AG10803 (cell line): ENCODE measurements around the gene CDKN2C.
A peak's percentile ranks its signal among the peaks of the same experiment; 100 is the strongest.

Source experiments
- DNase-seq: peaks from one replicate; pipeline ENCODE4 v3.0.0; 2010; ENCODE audit warnings: low read depth
- H3K4me3 ChIP-seq: 2 replicates; pipeline ENCODE4 v1.5.1; 2011; ENCODE audit warnings: mild to moderate bottlenecking, low read length, control low read depth
- TF ChIP-seq, protein P1 (sequence below): conservative IDR thresholded peaks from 2 replicates; pipeline ENCODE4 v1.5.1; 2011; ENCODE audit warnings: mild to moderate bottlenecking, low read length, control low read depth, inconsistent platforms

Gene CDKN2C

DNA sequence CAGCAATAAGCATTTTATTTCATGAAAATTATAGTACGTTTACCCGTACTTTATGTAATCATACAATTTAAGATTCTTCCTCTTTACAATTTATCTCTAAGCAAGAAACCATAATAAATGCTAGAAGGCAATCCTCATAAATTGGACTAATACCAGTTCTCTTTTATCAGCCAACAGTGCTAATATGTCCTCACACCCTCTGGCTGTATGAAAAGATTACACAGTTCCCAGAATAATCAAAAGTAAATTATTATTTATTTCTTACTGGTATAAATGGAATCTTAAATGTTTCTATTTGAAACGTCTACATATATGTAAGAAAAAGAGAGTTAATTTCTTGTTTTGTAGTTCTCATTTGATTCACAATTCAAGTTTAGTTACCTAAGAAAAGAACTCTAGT is 3.1 kb upstream of the CDKN2C start:
- no peak for DNase-seq
- H3K4me3 ChIP-seq, result peak overlapping the region; percentile 70
- TF ChIP-seq, protein P1, sequence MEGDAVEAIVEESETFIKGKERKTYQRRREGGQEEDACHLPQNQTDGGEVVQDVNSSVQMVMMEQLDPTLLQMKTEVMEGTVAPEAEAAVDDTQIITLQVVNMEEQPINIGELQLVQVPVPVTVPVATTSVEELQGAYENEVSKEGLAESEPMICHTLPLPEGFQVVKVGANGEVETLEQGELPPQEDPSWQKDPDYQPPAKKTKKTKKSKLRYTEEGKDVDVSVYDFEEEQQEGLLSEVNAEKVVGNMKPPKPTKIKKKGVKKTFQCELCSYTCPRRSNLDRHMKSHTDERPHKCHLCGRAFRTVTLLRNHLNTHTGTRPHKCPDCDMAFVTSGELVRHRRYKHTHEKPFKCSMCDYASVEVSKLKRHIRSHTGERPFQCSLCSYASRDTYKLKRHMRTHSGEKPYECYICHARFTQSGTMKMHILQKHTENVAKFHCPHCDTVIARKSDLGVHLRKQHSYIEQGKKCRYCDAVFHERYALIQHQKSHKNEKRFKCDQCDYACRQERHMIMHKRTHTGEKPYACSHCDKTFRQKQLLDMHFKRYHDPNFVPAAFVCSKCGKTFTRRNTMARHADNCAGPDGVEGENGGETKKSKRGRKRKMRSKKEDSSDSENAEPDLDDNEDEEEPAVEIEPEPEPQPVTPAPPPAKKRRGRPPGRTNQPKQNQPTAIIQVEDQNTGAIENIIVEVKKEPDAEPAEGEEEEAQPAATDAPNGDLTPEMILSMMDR, result no peak

DNA sequence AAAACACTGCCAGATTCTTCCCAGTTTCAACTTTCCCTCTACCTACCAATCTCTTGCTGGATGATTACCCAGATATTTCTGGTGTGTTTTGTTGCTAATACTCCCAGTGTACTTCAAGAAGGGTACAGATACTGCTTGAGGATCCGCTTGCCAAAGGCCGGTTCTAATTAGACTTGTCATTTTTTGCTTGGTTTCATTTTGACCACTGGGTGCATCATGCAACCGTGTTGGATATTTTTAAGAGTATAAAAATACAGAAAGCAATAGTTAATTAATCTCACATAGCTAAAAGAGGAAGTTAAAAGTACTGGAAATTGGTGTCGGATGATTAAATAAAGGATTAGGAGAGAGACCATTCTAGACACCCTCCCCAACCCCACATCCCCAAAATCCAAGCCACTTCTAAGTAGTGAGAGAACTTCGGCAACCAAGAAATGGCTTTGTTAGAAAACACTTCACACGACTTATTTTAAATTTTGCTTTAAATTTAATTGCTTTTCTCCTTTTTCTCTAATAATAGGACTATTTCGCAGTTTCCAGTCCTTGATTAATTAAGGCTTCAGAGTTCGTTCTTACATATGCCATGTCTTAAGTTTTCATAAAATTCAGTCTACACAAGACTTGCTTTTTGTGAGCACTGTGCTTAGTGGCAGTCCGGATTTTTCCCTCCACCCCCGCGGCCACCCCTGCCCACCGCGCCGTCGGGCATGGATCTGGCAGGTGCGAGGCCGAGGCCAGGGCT is 2.5 kb upstream of the CDKN2C start:
- TF ChIP-seq, protein P1, result peak; percentile 12; the same call in 1 of the 2 replicates
- DNase-seq, result peak; percentile 56
- peak overlapping the region; percentile 70 for H3K4me3 ChIP-seq

DNA sequence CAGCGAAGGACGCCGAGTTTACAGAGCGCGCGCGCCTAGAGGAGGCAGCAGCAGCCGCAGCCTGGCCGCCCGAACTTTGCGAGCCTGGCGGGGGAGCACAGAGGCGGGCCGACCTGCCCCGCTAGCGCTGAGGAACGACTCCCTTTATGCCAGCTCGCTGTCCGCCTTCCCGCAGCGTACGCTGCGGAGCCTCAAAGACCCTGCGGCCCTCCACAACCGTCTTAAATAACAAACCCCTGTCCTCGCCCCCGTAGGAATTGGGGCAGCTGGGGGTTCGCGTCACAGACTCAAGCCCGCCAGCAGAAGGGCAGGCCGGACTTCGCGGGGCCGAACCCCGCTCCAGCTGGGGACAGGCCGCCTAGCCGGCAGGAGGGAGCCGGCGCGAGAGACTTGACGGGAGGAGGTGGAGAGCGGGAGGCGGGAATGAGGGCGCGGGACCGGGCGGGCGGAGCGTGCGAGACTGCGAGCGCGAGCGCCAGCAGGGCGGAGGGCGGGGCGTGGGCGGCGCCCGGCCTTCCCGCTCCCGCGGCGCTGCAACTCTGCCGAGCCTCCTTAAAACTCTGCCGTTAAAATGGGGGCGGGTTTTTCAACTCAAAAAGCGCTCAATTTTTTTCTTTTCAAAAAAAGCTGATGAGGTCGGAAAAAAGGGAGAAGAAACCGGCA is 1.8 kb upstream of the CDKN2C start:
- H3K4me3 ChIP-seq, result peak overlapping the region; percentile 95
- TF ChIP-seq, protein P1, result peak; percentile 34; the same call in 1 of the 2 replicates
- peak; percentile 94 for DNase-seq

DNA sequence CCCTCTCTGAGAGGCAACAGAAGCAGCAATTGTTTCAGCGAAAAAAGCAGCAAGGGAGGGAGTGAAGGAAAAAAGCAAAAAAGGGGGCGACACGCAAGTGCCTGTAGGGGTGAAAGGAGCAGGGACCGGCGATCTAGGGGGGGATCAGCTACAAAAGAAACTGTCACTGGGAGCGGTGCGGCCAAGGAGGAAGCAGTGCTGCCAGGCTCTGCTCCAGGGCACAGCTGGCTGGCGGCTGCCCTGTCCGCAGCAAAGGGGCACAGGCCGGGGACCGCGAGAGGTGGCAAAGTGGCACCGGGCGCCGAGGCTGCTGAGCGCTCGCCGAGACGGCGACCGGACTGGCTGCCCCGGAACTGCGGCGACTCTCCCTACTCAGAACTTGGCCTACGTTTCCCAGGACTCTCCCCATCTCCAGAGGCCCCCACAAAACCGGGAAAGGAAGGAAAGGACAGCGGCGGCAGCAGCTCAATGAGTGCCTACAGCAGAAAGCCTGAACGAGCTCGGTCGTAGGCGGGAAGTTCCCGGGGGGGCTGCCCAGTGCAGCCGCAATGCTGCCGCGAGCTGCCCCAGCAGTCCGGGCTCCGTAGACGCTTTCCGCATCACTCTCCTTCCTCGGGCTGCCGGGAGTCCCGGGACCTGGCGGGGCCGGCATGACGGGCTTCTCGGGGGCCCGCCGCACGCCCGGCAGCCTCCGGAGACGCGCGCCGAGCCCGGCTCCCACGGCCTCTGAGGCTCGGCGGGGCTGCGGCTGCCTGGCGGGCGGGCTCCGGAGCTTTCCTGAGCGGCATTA is 1.0 kb upstream of the CDKN2C start:
- TF ChIP-seq, protein P1, result no peak
- peak overlapping the region; percentile 95 for H3K4me3 ChIP-seq
- DNase-seq, result peak; percentile 22

DNA sequence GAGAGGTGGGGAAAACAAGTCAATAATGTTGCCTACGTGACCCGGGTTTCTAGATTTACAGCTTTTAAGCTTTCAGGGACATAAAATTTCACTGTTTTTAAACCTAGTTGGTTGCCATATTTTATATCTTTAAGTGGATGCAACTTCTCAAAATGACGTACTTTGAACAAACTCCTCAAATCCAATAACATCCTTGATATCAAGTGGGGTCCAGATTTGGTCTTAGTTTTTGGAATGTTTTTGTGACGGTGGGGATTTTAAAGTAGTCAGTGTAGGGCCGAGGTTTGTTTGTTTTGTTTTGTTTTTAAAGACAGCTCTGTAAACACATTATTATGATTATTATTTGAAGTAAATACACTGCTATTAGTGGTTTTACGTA is 453 bp downstream of the CDKN2C start:
- no peak for DNase-seq
- peak overlapping the region; percentile 95 for H3K4me3 ChIP-seq
- TF ChIP-seq, protein P1, result no peak

DNA sequence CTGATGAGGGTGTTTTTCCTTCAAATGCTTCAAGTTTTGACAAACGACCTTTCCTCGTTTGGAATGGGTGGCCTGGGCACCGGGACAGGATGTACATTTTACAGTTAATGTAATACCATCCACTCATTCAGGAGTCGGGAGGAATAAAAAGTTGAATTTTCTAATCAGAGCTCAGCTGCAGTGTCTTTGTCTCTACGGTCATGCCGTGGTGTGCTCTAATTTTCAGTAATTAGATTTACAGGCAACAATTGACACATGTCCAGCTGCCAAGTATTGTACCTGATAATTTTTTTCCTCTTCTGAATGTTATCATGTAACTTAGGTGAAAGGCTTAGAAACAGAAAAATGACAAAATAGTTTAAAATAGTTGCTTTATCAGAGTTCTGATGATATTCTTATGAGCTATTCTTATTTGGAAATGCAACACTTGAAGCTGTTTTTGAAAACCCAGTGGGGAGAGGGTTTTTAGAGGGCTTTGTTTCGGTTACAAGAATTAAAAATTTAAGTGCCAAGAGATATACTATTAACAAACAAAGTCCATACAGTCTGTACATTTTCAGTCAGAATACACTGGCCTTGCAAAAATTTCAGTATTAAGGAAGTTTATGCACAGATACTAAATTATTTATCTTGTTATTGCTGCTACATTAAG is 1.0 kb downstream of the CDKN2C start:
- peak overlapping the region; percentile 95 for H3K4me3 ChIP-seq
- TF ChIP-seq, protein P1, result no peak
- no peak for DNase-seq
